ENCODE data around the gene ADAD2. TPM values are rescaled to one million over a fixed set of nuclear protein-coding genes. Genes with fewer than 3 reads are reported as not detected.
A peak's percentile ranks its signal among the peaks of the same experiment; 100 is the strongest.

ADAD2 gene
- total and polyA plus RNA-seq, 9 of the 15 experiments (the other 6 are each of a cell fraction or from before 2014, with no cell fraction given), result 0.07 TPM; not detected in 8

GRCh38 chr16:84175350-84176081 lies 15.4 kb upstream of the ADAD2 start (continued):
- TF ChIP-seq MIER1 (IDR thresholded peaks at IDR 0.05; ENCODE audit: low read depth), result no peak
- peak; percentile 59; the same call in 1 of the 2 replicates for TF ChIP-seq SPI1 (IDR thresholded peaks at IDR 0.05; ENCODE audit: borderline replicate concordance, low read depth, low read length)
- TF ChIP-seq NCOA1 (IDR thresholded peaks at IDR 0.05; ENCODE audit: low read depth), result no peak
- TF ChIP-seq JUND (IDR thresholded peaks at IDR 0.05; ENCODE audit: borderline replicate concordance, low read depth, low read length), result no peak; the same call in 1 of the 2 replicates
- 0 out of 3 replicates have a peak, but pooled peaks have one; percentile 16 for TF ChIP-seq JUND (tag; IDR thresholded peaks at IDR 0.05; ENCODE audit: borderline replicate concordance, low read depth, low read length)
- TF ChIP-seq, protein P1, sequence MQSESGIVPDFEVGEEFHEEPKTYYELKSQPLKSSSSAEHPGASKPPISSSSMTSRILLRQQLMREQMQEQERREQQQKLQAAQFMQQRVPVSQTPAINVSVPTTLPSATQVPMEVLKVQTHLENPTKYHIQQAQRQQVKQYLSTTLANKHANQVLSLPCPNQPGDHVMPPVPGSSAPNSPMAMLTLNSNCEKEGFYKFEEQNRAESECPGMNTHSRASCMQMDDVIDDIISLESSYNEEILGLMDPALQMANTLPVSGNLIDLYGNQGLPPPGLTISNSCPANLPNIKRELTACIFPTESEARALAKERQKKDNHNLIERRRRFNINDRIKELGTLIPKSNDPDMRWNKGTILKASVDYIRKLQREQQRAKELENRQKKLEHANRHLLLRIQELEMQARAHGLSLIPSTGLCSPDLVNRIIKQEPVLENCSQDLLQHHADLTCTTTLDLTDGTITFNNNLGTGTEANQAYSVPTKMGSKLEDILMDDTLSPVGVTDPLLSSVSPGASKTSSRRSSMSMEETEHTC (IDR thresholded peaks at IDR 0.05), result no peak
- peak; percentile 80 for TF ChIP-seq SMC3 (conservative IDR thresholded peaks at IDR 0.05; ENCODE audit: insufficient read depth, low read depth, low read length)
- TF ChIP-seq ZNF253 (CRISPR knock-in tag; conservative IDR thresholded peaks at IDR 0.05), result no peak
- TF ChIP-seq POLR2H (tag; IDR thresholded peaks at IDR 0.05; ENCODE audit: low read depth), result no peak
- TF ChIP-seq MEF2D (tag; conservative IDR thresholded peaks at IDR 0.05; ENCODE audit: low read depth), result 0 out of 2 replicates have a peak, but pooled peaks have one; percentile 23
- TF ChIP-seq RCOR1 (IDR thresholded peaks at IDR 0.05; ENCODE audit: borderline replicate concordance in 1 of 2, low read depth in 2 of 2, low read length in 2 of 2), result peak in 1 of 2 experiments; percentile 26; a peak in 1 of 4 replicates
- TF ChIP-seq, protein P2, sequence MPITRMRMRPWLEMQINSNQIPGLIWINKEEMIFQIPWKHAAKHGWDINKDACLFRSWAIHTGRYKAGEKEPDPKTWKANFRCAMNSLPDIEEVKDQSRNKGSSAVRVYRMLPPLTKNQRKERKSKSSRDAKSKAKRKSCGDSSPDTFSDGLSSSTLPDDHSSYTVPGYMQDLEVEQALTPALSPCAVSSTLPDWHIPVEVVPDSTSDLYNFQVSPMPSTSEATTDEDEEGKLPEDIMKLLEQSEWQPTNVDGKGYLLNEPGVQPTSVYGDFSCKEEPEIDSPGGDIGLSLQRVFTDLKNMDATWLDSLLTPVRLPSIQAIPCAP (CRISPR knock-in tag; IDR thresholded peaks at IDR 0.05; ENCODE audit: borderline replicate concordance), result no peak
- peak; percentile 81 to 92 for TF ChIP-seq RAD21 (CRISPR knock-in tag; conservative IDR thresholded peaks at IDR 0.05 in 1 of 2, IDR thresholded peaks at IDR 0.05 in 1 of 2)
- peak; percentile 48 for TF ChIP-seq USF2 (CRISPR knock-in tag; IDR thresholded peaks at IDR 0.05)

Data from K562 (cell line).